Epithelial cell of esophagus (primary cell): ENCODE measurements around the gene ACSL5.

Experiments
- DNase-seq: peaks from one replicate; pipeline ENCODE4 v3.0.0; 2010; ENCODE audit warnings: low read depth
- H3K4me3 ChIP-seq: 2 replicates; pipeline ENCODE4 v1.5.1; 2011; ENCODE audit warnings: mild to moderate bottlenecking, low read length, control low read depth
- TF ChIP-seq, protein P1 (sequence below): IDR thresholded peaks from 2 replicates; pipeline ENCODE4 v1.5.1; 2011; ENCODE audit warnings: low read depth, mild to moderate bottlenecking, low read length, control low read depth, inconsistent platforms; ENCODE audit not compliant: insufficient read depth; ENCODE audit errors: missing control alignments

The ACSL5 gene, protein sequence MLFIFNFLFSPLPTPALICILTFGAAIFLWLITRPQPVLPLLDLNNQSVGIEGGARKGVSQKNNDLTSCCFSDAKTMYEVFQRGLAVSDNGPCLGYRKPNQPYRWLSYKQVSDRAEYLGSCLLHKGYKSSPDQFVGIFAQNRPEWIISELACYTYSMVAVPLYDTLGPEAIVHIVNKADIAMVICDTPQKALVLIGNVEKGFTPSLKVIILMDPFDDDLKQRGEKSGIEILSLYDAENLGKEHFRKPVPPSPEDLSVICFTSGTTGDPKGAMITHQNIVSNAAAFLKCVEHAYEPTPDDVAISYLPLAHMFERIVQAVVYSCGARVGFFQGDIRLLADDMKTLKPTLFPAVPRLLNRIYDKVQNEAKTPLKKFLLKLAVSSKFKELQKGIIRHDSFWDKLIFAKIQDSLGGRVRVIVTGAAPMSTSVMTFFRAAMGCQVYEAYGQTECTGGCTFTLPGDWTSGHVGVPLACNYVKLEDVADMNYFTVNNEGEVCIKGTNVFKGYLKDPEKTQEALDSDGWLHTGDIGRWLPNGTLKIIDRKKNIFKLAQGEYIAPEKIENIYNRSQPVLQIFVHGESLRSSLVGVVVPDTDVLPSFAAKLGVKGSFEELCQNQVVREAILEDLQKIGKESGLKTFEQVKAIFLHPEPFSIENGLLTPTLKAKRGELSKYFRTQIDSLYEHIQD

DNA sequence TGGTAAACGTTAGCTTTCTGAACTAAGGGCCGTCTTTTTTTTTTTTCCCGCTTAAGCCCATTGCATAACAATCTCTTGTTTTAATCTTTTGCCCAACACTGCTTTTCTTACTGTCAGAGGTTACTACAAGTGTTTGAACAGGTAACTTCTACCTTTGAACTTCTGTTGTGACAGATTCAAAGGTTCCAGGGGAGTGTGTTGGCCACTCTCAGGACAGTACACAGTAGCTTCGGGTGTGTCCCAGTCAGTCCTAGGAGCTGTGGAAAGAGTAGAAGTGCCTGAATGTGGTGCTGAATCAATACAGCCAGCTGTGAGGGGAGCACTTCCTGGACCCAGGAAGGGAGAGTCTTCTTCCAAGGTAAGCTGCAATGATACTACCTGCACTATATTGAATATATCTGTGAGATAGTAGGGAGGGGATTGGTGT, at the start of gene ACSL5:
ACSL5 (plus strand) TSS at position 205 of the 427 bp plus-strand sequence. CDS start 20,831 bp downstream, outside the sequence.
- TF ChIP-seq, protein P1, sequence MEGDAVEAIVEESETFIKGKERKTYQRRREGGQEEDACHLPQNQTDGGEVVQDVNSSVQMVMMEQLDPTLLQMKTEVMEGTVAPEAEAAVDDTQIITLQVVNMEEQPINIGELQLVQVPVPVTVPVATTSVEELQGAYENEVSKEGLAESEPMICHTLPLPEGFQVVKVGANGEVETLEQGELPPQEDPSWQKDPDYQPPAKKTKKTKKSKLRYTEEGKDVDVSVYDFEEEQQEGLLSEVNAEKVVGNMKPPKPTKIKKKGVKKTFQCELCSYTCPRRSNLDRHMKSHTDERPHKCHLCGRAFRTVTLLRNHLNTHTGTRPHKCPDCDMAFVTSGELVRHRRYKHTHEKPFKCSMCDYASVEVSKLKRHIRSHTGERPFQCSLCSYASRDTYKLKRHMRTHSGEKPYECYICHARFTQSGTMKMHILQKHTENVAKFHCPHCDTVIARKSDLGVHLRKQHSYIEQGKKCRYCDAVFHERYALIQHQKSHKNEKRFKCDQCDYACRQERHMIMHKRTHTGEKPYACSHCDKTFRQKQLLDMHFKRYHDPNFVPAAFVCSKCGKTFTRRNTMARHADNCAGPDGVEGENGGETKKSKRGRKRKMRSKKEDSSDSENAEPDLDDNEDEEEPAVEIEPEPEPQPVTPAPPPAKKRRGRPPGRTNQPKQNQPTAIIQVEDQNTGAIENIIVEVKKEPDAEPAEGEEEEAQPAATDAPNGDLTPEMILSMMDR: no peak
- no peak for DNase-seq
- no peak within 1 kb of the TSS for H3K4me3 ChIP-seq

GRCh38 chr10:112327678-112328077, 46.2 kb upstream of the ACSL5 start:
- no peak overlapping the region for H3K4me3 ChIP-seq
- no peak for DNase-seq
- TF ChIP-seq, protein P1: no peak

- TF ChIP-seq, protein P1: no peak
- H3K4me3 ChIP-seq: no peak overlapping the region
- DNase-seq: peak; percentile 2
Observed at GRCh38 chr10:112330162-112330561, 43.8 kb upstream of the ACSL5 start.

DNA sequence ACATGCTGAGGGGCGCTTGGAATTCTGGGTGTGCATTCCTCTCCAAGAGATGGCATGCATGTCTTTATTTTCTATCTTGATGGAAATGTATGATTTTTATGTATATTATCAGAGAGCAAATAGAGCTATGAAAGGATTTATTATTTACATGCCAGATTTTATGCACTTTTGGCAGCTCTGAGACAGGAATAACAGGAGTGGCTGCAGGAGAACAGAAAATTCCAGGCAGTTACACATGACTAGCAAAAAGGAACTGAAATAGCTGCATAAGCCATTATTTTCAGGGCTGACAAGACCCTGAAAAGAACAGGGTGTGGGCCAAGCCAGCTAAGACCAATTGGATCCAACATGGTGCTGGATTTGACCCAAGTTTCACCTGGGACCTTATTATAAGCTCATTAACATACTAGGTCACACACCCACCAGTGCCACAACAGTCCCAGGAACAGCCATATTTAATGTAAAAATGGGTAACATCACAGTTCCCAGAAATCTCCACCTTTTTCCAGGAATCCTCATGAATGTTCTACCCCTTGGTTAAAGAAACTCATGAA, 43.2 kb upstream of the ACSL5 start:
- no peak overlapping the region for H3K4me3 ChIP-seq
- TF ChIP-seq, protein P1: no peak
- no peak for DNase-seq

DNA sequence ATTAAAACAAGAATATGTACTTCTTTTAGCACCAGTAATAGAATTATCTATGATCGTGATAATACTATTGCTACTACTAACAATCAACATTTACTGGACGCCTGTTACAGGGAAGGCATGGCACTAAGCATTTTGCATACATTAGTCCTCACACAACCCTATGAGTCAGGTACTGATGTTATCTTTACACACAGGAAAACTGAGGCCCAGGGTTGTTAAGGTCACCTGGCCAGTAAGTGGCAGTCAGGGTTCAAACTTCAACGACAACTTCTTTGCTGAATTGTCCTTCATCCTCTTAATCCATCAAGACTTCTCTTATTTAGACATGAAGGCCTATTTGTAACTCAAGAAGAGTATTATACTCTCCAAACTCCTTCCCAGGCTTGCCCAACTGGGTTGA, 41.9 kb upstream of the ACSL5 start:
- DNase-seq: no peak
- TF ChIP-seq, protein P1: no peak
- H3K4me3 ChIP-seq: no peak overlapping the region

DNA sequence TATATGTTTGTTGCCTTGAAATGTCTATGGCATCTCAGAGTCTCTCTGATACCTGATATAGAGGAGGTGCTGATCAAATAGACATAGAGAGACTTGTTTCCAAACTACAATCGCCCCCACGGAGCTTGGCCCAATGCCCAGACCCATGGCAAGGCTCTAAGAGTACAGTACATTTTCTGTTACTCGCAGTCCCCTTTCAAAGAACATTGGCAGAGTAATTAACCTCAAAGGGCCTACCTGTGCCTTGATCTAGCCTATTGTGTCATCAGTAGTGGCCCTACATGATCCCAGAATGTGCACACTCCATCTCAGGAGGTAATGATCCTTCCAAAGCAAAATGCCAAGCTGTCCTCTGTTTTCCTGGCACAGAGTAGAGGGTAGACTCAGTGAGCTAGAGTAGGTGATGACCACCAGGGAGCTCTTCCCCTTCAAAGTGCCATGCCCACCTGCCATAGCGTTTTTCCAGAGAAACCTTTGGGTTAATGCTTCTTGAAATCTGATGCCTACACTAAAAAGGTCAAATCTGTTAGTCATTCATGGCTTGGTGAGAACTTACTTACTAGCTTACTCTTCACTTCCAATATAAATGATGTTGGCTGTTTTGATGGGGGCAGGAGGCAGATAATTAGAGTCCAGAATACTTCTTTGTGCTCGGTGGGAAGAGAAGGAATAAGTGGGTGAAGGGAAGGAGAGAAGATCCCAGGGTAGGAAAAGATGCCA, 41.2 kb upstream of the ACSL5 start:
- no peak for DNase-seq
- TF ChIP-seq, protein P1: no peak
- no peak overlapping the region for H3K4me3 ChIP-seq
